ENCODE data around the gene OR2G3.

The OR2G3 gene

DNA sequence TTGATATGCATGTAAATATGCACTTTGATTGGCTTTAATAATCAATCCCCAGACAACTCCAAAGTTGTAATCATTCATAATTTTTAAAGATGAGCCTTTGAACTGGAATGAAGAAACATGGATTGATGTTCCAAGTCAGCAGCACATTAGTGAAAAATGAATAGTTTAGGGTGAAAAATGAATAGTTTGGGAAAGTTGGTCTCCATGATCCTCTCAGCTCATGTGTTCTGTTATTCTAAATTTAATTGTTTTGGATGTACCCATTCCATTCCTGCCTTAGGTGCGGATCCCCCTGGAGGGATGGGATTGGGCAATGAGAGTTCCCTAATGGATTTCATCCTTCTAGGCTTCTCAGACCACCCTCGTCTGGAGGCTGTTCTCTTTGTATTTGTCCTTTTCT is at the start of gene OR2G3:
Gene OR2G3, plus strand, starts transcription at position 301 of the 400 bp plus-strand sequence. Its CDS starts 0 bp downstream, at position 301.
- DNase-seq (ENCODE audit: low read depth), result no peak
- no peak within 1 kb of the TSS for H3K4me3 ChIP-seq (ENCODE audit: low read length)
- TF ChIP-seq, protein P1, sequence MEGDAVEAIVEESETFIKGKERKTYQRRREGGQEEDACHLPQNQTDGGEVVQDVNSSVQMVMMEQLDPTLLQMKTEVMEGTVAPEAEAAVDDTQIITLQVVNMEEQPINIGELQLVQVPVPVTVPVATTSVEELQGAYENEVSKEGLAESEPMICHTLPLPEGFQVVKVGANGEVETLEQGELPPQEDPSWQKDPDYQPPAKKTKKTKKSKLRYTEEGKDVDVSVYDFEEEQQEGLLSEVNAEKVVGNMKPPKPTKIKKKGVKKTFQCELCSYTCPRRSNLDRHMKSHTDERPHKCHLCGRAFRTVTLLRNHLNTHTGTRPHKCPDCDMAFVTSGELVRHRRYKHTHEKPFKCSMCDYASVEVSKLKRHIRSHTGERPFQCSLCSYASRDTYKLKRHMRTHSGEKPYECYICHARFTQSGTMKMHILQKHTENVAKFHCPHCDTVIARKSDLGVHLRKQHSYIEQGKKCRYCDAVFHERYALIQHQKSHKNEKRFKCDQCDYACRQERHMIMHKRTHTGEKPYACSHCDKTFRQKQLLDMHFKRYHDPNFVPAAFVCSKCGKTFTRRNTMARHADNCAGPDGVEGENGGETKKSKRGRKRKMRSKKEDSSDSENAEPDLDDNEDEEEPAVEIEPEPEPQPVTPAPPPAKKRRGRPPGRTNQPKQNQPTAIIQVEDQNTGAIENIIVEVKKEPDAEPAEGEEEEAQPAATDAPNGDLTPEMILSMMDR (conservative IDR thresholded peaks at IDR 0.05; ENCODE audit: low read depth, low read length), result no peak

DNA sequence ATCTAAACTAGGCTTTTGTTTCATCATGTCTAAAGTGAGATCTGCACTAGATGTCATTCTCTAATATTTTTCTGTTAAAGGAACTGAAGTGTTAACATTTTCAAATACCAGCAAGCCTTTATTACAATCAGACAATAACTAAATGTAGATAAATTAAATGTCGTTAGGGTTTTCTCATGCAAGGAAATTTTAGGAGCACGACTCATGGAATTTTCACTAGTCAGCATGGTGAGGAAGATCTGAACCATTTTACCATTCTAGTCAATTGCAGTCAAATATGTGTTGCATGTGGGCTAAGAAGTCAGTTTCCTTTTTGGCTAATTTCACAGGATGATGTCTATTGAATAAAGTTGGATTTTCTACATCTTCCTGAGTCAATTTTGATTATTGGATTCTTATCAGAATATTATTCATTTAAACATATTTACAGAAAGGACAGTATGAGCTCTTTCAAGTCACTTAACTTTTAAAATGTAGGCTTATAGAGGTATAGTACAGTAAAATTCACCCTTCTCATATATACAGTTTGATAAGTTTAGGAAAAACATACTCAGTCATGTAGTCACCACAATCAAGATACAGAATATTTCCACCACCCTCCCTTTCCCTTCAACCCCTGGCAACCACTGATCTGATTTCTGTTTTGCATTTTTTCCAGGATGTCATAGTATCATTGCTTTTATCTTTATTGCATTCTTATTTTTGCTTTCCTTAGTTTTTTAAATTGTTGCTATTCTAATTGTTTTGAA is 47.3 kb upstream of the OR2G3 start:
- DNase-seq (ENCODE audit: low read depth), result no peak
- TF ChIP-seq, protein P1 (conservative IDR thresholded peaks at IDR 0.05; ENCODE audit: low read depth, low read length), result no peak
- no peak overlapping the region for H3K4me3 ChIP-seq (ENCODE audit: low read length)

DNA sequence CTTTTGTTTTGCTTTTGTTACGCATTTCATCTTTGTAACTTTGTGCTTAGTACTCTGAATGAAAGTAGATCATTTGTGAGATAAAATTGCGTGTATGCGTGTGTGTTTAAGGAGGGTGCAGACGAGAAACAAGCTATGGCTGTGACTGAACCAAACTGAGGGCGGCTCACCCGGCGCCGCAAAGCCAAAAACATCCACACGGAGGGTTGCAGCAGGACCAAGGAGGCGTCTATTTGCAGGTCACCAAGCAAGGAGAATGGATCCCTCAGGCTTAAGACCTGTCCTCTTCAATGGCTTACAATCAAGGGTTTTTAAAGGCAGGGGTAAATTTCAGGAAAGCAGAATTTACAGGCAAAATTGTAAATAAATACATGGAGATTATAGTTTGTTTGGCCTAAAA is 43.7 kb upstream of the OR2G3 start:
- no peak for DNase-seq (ENCODE audit: low read depth)
- TF ChIP-seq, protein P1 (conservative IDR thresholded peaks at IDR 0.05; ENCODE audit: low read depth, low read length), result no peak
- no peak overlapping the region for H3K4me3 ChIP-seq (ENCODE audit: low read length)

DNA sequence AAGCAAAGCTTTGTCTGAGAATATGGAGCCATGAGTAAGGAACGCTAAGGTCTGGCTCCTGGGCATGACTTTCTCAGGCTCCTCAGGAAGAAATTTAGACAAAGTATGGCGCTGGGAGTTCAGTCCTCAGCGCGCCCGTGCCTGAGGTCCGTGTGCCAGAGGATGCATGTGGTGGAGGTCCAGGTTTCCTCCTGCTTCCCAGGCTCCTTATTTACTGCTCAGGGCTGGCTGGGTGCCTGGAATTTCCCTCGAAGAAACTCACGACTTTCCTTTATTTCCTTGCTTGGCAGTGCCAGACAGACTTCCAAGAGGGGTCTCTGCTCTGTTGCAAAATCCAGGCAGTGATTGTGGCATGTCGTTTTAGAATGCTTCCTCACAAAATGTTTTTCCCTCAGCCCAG is 43.2 kb upstream of the OR2G3 start:
- no peak for DNase-seq (ENCODE audit: low read depth)
- no peak overlapping the region for H3K4me3 ChIP-seq (ENCODE audit: low read length)
- TF ChIP-seq, protein P1 (conservative IDR thresholded peaks at IDR 0.05; ENCODE audit: low read depth, low read length), result no peak

DNA sequence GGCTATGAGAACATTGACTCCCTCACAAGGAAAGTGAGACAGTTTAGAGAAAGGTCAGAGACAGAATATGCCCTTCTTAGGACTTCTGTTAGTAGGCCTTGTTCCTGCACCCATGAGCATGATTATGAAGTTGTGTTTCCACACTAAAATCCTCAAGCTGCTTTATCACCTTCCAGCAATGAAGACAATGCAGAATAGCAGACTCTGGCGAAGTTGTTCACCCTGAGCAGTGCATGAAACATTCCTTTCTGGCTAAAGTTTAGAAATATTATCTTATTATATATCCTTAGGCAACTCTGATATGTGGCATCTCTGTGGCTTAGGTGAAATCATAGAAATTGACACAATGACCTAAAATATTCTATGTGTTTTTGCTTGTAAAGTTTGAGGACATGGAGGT is 31.1 kb upstream of the OR2G3 start:
- H3K4me3 ChIP-seq (ENCODE audit: low read length), result no peak overlapping the region
- TF ChIP-seq, protein P1 (conservative IDR thresholded peaks at IDR 0.05; ENCODE audit: low read depth, low read length), result no peak
- no peak for DNase-seq (ENCODE audit: low read depth)

DNA sequence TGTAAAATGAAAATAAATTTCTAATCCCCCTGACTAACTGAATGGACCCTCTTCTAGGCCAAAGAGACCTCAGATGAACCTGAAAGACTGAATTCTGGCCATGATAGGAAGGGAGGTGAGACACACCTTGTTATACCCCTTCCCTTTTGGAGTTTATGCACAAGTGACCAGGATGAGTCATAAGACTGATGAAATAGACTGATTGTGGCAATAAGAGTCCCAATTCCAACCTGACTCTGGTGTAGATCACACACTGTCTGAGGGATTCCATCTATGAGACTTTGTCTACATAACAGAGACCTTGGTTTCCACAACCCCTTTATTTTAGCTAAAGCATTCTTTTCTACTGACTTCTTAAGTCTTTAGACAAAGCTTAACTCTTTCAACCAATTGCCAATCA is 30.7 kb upstream of the OR2G3 start:
- DNase-seq (ENCODE audit: low read depth), result no peak
- TF ChIP-seq, protein P1 (conservative IDR thresholded peaks at IDR 0.05; ENCODE audit: low read depth, low read length), result no peak
- no peak overlapping the region for H3K4me3 ChIP-seq (ENCODE audit: low read length)

DNA sequence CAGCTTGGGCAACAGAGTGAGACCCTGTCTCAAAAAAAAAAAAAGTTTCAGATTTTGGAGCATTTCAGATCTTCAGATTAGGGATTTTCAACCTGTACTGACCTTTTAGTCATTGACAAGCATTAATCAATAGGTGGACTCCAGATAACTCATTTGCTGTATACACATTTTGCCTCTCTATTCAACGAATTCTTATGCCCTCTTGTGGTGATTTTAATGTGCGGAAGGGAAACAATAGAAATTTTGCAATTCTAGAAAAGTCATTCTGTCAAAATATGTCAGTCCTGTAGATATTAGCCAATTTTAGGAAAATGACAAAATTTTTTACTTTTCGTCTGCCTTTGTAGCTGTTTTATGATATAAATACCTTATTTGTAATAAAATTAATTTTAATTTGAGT is 28.9 kb upstream of the OR2G3 start:
- no peak overlapping the region for H3K4me3 ChIP-seq (ENCODE audit: low read length)
- TF ChIP-seq, protein P1 (conservative IDR thresholded peaks at IDR 0.05; ENCODE audit: low read depth, low read length), result peak; percentile 44
- no peak for DNase-seq (ENCODE audit: low read depth)

All from retinal pigment epithelial cell (primary cell).